PFSK-1 (cell line): Measurements from ENCODE around the gene ZNF311.

ENCODE experiments used
- FOXP2 ChIP-seq: optimal IDR thresholded peaks from 2 replicates; pipeline ENCODE3; 2011; ENCODE audit warnings: borderline replicate concordance, control low read depth, inconsistent platforms; ENCODE audit not compliant: insufficient read depth; ENCODE audit errors: extremely low read length, extremely low read depth
- POLR2AphosphoS5 ChIP-seq: IDR thresholded peaks from 2 replicates; pipeline ENCODE4 v1.6.1; 2012; ENCODE audit warnings: low read depth, mild to moderate bottlenecking, control low read depth, low read length, moderate library complexity
- SIN3A ChIP-seq: IDR thresholded peaks from 2 replicates; pipeline ENCODE4 v1.6.1; 2012; ENCODE audit warnings: mild to moderate bottlenecking, low read length, moderate library complexity, borderline replicate concordance; ENCODE audit not compliant: insufficient read depth
- TAF1 ChIP-seq: IDR thresholded peaks from 2 replicates; pipeline ENCODE4 v1.6.1; 2012; ENCODE audit warnings: low read length, control low read depth, borderline replicate concordance; ENCODE audit not compliant: insufficient read depth
- TF ChIP-seq, protein P1 (sequence below), 2 experiments: IDR thresholded peaks; 2 replicates each; pipeline versions ENCODE4 v1.6.1 to v1.8.0; 2011 to 2012; ENCODE audit warnings: low read depth in 2 of 2, low read length in 2 of 2, control low read depth in 1 of 2, inconsistent platforms in 1 of 2, mild to moderate bottlenecking in 1 of 2, moderate library complexity in 1 of 2; ENCODE audit not compliant: insufficient read depth in 1 of 2

The ZNF311 gene

DNA sequence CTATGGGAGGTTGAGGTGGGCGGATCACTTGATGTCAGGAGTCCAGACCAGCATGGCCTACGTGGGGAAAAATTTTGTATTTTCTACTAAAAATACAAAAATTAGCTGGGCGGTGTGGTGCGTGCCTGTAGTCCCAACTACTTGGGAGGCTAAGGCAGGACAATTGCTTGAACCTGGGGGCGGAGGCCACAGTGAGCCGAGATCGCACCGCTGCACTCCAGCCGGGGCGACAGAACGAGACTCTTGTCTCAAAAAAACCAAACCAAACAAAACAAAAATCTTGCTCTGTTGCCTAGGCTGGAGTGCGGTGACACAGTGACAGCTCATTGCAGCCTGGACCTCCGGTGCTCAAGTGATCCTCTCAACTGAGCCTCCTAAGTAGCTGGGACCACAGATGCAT is 23.7 kb upstream of the ZNF311 start:
- no peak for TF ChIP-seq TAF1
- TF ChIP-seq POLR2AphosphoS5, result no peak
- TF ChIP-seq FOXP2, result no peak
- no peak for TF ChIP-seq SIN3A
- TF ChIP-seq, protein P1, sequence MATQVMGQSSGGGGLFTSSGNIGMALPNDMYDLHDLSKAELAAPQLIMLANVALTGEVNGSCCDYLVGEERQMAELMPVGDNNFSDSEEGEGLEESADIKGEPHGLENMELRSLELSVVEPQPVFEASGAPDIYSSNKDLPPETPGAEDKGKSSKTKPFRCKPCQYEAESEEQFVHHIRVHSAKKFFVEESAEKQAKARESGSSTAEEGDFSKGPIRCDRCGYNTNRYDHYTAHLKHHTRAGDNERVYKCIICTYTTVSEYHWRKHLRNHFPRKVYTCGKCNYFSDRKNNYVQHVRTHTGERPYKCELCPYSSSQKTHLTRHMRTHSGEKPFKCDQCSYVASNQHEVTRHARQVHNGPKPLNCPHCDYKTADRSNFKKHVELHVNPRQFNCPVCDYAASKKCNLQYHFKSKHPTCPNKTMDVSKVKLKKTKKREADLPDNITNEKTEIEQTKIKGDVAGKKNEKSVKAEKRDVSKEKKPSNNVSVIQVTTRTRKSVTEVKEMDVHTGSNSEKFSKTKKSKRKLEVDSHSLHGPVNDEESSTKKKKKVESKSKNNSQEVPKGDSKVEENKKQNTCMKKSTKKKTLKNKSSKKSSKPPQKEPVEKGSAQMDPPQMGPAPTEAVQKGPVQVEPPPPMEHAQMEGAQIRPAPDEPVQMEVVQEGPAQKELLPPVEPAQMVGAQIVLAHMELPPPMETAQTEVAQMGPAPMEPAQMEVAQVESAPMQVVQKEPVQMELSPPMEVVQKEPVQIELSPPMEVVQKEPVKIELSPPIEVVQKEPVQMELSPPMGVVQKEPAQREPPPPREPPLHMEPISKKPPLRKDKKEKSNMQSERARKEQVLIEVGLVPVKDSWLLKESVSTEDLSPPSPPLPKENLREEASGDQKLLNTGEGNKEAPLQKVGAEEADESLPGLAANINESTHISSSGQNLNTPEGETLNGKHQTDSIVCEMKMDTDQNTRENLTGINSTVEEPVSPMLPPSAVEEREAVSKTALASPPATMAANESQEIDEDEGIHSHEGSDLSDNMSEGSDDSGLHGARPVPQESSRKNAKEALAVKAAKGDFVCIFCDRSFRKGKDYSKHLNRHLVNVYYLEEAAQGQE (IDR thresholded peaks at IDR 0.05; ENCODE audit: insufficient read depth in 1 of 2, low read depth in 2 of 2, low read length in 2 of 2), result no peak

DNA sequence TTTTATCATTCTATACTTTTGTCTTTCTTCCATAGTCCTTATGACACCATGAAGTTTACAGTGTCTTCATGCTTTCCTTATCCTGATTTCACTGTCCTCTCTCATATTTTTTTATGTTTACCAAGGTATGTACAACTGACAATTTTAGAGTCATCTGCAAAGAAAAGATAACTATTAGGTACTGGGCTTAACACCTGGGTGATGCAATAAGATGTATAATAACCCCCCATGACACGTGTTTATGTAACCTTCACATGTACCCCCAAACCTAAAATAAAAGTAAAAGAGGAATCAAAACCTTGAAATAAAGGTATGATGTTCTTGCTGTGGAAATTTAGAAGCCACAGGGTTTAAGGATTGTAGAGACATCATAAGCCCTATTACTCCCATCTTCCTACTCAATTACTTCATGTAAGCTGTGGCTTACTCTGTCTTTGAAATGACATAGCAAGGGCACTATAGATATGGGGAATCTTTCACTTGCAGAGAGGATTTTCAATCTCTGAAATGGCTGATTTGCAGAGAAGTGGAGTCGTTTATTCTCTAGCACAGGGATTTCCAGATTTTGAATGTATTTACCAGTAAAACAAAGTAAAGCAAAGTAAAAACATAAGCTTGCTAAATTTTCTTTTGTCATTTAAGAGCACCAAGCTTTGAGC is 20.9 kb upstream of the ZNF311 start:
- no peak for TF ChIP-seq POLR2AphosphoS5
- TF ChIP-seq, protein P1 (IDR thresholded peaks at IDR 0.05; ENCODE audit: insufficient read depth in 1 of 2, low read depth in 2 of 2, low read length in 2 of 2), result no peak
- no peak for TF ChIP-seq FOXP2
- TF ChIP-seq SIN3A, result no peak

DNA sequence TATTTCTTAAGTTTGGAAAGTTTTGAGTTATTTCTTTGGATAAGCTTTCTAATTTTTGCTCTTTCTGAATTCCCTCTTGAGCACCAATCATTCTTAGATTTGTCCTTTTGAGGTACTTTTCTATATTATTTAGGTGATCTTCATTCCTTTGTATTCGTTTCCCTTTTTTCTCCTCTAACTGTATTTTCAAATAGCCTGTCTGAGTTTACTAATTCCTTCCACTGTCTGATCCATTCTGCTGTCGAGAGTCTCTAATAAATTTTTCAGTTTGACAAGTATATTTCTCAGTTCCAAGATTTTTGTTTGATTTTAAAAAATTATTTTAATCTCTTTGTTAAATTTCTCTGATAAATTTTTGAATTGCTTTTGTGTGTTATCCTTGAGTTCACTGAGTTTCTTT is 16.3 kb upstream of the ZNF311 start:
- TF ChIP-seq FOXP2, result no peak
- TF ChIP-seq TAF1, result no peak
- no peak for TF ChIP-seq SIN3A
- TF ChIP-seq, protein P1 (IDR thresholded peaks at IDR 0.05; ENCODE audit: insufficient read depth in 1 of 2, low read depth in 2 of 2, low read length in 2 of 2), result no peak
- TF ChIP-seq POLR2AphosphoS5, result no peak

DNA sequence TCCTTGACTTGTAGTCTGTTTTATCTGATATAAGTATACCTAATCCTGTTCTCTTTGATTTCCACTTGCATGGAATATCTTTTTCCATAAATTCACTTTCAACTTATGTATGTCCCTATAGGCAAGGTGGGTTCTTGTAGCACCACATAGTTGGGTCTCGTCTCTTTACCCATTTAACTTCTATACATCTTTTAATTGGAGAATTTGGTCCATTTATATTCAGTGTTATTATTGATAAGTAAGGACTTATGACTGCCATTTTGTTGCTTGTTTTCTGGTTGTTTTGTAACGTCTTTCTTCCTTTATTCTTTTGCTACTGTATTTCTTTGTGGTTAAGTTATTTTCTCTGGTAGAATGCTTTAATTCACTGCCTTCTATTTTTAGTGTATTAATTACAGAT is 14.5 kb upstream of the ZNF311 start:
- TF ChIP-seq FOXP2 (no peak), POLR2AphosphoS5 (no peak), SIN3A (no peak), TAF1 (no peak)
- TF ChIP-seq, protein P1 (IDR thresholded peaks at IDR 0.05; ENCODE audit: insufficient read depth in 1 of 2, low read depth in 2 of 2, low read length in 2 of 2), result no peak

DNA sequence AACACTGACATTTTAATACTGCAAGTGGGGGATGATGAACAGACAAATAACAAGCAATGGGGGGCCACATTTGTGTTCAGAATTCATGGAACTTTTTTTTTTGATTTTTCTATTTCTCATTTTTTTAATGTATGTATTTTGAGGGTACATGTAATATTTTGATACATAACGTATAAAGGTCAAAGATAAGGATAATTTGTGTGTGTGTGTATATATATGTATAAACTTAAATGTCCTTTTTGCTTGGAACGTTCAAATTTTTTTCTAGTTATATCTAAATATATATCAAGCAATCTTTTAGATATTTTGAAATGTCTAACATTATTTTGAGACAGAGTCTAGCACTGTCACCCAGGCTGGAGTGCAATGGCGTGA is 12.3 kb upstream of the ZNF311 start:
- TF ChIP-seq FOXP2, result no peak
- TF ChIP-seq, protein P1 (IDR thresholded peaks at IDR 0.05; ENCODE audit: insufficient read depth in 1 of 2, low read depth in 2 of 2, low read length in 2 of 2), result no peak
- TF ChIP-seq POLR2AphosphoS5, result no peak
- TF ChIP-seq TAF1, result no peak
- no peak for TF ChIP-seq SIN3A
